ENCODE data around the gene CCDC106.

Gene CCDC106

DNA sequence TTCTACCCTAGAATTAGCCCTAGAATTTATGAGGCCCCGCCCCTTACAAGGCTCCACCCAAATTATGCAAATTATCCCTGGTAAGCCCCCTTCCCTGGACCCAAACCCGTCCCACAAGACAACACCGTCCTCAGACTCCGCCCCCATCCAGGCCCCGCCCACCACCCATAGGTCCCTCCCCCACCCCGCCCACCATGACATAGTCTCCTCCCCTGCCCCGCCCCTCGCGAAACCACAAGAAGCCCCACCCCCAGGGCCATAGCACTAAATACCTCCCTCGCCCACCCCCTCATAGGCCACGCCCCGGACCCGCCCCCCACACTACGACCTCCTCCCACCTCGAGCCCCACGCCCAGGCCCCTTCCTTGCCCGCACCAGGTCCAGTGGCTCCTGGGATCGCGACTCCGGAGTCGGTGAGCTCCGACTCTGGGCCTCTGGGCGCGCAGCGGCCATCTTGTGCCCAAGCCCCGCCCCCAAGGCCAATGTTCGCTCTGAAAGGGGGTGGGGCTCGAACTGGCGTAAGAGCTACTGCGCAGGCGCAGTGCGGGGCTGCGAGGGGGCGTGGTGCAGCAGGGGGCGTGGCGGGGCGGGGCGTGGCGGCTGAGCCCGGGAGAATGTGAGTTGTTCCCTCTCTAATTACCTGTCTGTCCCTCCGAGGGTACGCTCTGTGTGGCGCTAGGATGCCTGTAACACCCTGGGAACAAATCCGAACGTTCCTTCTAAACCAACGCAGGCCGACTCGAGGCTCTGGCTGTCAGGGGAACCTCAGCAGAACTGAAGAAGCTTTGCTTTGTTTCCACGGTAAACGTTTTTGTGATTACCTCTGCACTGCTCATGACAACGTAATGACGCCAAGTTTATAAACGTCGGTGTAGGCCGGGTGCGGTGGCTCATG is 23.7 kb upstream of the CCDC106 start, which contains the start of gene ZNF784:
Gene ZNF784 (minus strand): TSS at position 458 of the 895 bp plus-strand sequence. CDS start 5 bp downstream, at position 453.
- H3K4me3 ChIP-seq (replicated peaks; ENCODE audit: low read depth, low read length) = peak within 1 kb of the TSS; percentile 49
- TF ChIP-seq, protein P1, sequence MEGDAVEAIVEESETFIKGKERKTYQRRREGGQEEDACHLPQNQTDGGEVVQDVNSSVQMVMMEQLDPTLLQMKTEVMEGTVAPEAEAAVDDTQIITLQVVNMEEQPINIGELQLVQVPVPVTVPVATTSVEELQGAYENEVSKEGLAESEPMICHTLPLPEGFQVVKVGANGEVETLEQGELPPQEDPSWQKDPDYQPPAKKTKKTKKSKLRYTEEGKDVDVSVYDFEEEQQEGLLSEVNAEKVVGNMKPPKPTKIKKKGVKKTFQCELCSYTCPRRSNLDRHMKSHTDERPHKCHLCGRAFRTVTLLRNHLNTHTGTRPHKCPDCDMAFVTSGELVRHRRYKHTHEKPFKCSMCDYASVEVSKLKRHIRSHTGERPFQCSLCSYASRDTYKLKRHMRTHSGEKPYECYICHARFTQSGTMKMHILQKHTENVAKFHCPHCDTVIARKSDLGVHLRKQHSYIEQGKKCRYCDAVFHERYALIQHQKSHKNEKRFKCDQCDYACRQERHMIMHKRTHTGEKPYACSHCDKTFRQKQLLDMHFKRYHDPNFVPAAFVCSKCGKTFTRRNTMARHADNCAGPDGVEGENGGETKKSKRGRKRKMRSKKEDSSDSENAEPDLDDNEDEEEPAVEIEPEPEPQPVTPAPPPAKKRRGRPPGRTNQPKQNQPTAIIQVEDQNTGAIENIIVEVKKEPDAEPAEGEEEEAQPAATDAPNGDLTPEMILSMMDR (IDR thresholded peaks at IDR 0.05; ENCODE audit: low read depth, low read length, missing control alignments) = no peak
- DNase-seq (ENCODE audit: extremely low read depth, low read depth) = peak; percentile 67

DNA sequence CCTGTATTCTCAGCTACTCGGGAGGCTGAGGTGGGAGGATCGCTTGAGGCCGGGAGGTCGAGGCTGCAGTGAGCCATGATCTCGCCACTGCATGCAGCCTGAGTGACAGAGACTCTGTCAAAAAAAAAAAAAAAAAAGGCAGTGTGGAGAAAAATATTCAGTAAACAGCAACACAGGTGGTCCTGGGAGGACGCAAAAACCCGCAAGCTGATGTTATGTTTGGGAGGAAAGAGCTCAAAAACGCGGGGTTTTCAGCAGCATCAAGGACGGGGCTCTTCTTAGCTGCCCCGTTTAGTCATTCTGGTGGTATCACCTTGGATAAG is 23.0 kb upstream of the CCDC106 start:
- H3K4me3 ChIP-seq (replicated peaks; ENCODE audit: low read depth, low read length) = peak overlapping the region; percentile 49
- no peak for DNase-seq (ENCODE audit: extremely low read depth, low read depth)
- TF ChIP-seq, protein P1 (IDR thresholded peaks at IDR 0.05; ENCODE audit: low read depth, low read length, missing control alignments) = no peak

DNA sequence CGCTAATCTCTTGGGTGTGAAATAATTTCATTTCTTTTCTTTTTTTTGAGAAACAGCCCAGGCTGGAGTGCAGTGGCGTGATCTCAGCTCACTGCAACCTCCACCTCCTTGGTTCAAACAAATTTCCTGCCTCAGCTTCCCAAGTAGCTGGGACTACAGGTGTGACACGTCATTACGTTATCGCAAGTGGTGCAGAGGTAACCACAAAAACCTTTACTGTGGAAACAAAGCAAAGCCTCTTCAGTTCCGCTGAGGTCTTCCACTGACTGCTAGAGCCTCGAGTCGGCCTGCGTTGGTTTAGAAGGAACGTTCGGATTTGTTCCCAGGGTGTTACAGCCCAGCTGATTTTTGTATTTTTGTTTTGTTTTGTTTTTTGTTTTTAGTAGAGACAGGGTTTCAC is 21.7 kb upstream of the CCDC106 start:
- DNase-seq (ENCODE audit: extremely low read depth, low read depth) = no peak
- no peak overlapping the region for H3K4me3 ChIP-seq (replicated peaks; ENCODE audit: low read depth, low read length)
- TF ChIP-seq, protein P1 (IDR thresholded peaks at IDR 0.05; ENCODE audit: low read depth, low read length, missing control alignments) = no peak

DNA sequence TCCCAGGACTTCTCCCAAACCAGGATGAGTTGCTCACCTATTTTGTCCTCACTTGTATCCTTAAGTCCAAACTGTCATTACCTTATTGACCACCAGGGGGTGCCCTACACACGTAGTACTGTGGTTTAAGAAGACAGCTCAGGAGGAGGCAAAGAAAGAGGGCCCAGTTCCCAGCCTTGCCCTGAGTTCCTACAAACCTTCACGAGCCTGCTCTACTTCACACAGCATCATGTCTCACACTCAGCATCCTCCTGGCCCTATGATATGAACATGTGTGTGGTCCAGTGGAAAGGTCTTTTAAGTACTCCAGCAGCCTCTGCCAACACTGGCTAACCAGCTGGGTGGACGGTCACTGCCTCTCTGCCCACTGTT is 15.6 kb upstream of the CCDC106 start:
- no peak overlapping the region for H3K4me3 ChIP-seq (replicated peaks; ENCODE audit: low read depth, low read length)
- peak; percentile 94 for DNase-seq (ENCODE audit: extremely low read depth, low read depth)
- TF ChIP-seq, protein P1 (IDR thresholded peaks at IDR 0.05; ENCODE audit: low read depth, low read length, missing control alignments) = peak; percentile 88

- no peak overlapping the region for H3K4me3 ChIP-seq (replicated peaks; ENCODE audit: low read depth, low read length)
- TF ChIP-seq, protein P1 (IDR thresholded peaks at IDR 0.05; ENCODE audit: low read depth, low read length, missing control alignments) = no peak
- DNase-seq (ENCODE audit: extremely low read depth, low read depth) = no peak
These were observed 14.2 kb upstream of the CCDC106 start for GRCh38 chr19:55633861-55634260.

DNA sequence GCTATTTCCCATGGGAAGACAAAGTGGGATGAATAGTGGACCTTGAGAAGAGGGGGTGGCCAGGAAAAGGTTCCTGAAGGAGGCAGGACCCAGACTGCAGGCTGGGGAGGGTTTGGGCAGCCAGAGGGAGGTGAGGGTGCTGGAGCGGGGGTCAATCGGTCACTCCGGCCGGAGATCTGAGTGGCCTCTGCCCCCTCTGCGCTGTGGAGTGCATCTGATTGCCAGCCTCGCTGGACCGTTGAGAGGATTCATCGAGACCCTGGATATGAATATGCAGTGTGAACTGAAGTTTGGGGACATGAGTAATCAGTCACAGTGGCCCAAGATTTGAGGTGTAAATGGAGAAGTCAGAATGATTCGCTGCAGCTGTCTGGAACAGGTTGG is 12.7 kb upstream of the CCDC106 start:
- DNase-seq (ENCODE audit: extremely low read depth, low read depth) = no peak
- TF ChIP-seq, protein P1 (IDR thresholded peaks at IDR 0.05; ENCODE audit: low read depth, low read length, missing control alignments) = no peak

More for the DNA sequence above, 12.7 kb upstream of the CCDC106 start:
- peak overlapping the region; percentile 98 for H3K4me3 ChIP-seq (replicated peaks; ENCODE audit: low read depth, low read length)

Data from HFF-Myc (cell line).